Measurements from ENCODE around the gene TGFB1.

- no peak for TF ChIP-seq CTCF (optimal IDR thresholded peaks at IDR 0.05 in 1 of 3, IDR thresholded peaks at IDR 0.05 in 1 of 3, conservative IDR thresholded peaks at IDR 0.05 in 1 of 3; ENCODE audit: extremely low read depth in 1 of 3, insufficient read depth in 2 of 3, low read length in 3 of 3)
- TF ChIP-seq EZH2 (IDR thresholded peaks at IDR 0.05; ENCODE audit: low read length) = no peak
Measured at GRCh38 chr19:41320185-41320518, 33.6 kb downstream of the TGFB1 start.
